Activated CD4-positive, alpha-beta T cell treated with anti-CD3 and anti-CD28 coated beads, Interleukin-2, amount 50 U/mL, for 1 hour (primary cell): ENCODE measurements around the gene SHC4.
"Not testable (repeated sequence)": the region's sequence is repeated elsewhere in the genome, so short reads cannot be mapped to it uniquely, and the experiment has no call there.

ENCODE experiments used
- DNase-seq: peaks from one replicate; pipeline ENCODE4 v3.0.0-alpha.2; 2020

SHC4 gene, protein sequence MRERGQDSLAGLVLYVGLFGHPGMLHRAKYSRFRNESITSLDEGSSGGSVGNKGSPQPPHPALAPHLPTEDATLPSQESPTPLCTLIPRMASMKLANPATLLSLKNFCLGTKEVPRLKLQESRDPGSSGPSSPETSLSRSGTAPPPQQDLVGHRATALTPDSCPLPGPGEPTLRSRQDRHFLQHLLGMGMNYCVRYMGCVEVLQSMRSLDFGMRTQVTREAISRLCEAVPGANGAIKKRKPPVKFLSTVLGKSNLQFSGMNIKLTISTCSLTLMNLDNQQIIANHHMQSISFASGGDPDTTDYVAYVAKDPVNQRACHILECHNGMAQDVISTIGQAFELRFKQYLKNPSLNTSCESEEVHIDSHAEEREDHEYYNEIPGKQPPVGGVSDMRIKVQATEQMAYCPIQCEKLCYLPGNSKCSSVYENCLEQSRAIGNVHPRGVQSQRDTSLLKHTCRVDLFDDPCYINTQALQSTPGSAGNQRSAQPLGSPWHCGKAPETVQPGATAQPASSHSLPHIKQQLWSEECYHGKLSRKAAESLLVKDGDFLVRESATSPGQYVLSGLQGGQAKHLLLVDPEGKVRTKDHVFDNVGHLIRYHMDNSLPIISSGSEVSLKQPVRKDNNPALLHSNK

DNA sequence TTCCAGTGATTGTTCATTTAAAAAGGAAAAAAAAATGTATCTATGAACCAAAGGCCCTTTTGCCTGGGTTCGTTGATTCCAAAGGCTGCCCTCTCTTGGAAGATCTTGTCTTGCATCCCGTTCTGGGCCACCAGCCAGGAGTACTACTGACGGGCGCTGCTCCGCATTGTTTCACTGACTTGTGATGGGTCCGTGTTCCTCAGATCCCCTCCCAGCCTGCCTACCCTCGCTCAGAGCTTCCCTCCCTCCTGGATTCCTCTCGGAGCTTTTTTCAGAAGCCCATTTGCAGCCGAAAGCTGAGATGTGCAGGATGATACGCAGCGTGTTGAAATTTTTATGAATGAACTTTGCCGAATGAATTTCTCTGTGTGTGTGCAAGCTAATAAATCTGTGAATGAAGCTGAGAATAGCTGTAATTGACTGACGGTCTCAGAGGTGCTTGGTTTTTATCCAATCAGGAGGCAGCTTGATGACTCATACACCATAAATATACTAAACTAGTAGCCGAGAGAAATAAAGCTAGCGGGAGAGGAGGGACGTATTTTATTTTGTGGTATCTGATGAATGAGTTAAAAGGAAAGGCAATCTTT is at the start of gene SHC4:
Gene SHC4 (minus strand): TSS at position 396 of the 590 bp plus-strand sequence. CDS start 904 bp downstream, outside the sequence.
- DNase-seq = no peak

DNA sequence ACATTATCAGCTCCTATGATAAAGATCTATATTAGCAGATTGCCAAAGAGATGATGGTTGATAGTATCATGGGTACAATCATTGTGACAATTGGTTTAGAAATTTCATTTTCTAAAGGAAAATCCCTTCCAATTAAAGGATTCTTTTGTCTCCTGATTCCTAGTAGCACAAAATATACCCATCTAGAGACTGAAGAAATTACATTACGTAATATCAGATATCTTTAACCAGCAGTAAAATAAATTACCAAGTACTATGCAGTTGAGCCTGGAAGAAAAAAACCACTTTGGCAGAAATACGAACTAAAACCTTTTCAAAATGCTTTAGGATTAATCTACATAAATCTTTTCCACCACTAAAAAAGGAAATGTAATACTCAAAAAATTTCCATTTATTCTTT is 35.6 kb upstream of the SHC4 start:
- DNase-seq = no peak

DNA sequence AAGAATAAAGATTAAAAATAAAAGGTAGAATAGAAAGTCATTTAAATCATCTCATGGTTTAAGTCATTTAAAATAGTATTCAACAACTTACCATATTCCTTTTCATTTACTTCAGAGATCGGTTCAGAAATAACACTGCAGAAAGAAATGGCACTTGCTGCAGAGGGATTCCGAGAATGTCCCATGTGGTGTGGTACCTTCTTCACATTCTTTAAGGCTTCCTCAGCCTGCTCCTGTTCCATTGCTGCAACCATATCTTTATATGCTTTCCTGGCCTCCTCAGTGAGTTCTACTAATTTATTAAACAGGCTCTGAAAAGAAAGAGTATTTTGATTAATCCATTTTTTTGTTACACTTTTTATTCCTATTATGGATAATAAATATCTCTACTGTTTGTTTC is 32.6 kb upstream of the SHC4 start:
- no peak for DNase-seq

DNA sequence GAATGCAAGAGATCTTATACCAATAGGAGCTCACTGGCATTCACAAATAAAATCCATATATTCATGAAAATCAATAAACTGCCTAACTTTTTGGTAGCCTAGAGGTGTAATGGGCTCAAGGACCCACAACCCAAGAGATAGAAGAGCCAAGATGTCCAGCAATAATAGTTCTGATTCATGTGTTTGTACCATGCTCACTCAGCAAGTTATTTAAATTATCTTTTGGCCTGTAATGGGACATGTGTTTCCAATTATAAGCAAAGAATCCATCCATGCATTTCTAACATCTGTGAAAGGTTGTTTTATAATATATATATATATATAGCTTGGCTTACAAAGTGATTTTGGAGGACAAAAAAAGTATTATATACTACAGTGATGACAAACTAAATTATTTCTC is 29.7 kb upstream of the SHC4 start:
- DNase-seq = no peak

DNA sequence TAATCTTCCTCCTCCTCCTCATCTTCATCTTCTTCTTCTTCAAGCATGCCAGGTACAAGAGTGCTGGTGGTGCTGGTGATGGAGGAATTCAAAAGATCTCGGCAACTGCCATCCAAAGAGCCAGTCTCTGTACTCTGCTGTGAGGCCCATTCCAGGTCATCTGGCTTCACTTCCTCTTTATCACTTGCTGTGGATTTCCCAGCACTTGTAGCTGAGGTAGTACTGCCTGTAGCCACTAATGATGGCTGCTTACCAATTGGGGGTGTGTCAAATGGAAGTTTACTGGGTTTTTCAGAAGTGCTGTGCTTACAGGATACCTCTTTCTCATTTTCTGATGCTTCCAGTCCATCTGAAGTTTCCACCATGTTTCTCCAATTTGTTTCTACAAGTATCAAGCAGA is 28.8 kb upstream of the SHC4 start:
- DNase-seq = no peak

DNA sequence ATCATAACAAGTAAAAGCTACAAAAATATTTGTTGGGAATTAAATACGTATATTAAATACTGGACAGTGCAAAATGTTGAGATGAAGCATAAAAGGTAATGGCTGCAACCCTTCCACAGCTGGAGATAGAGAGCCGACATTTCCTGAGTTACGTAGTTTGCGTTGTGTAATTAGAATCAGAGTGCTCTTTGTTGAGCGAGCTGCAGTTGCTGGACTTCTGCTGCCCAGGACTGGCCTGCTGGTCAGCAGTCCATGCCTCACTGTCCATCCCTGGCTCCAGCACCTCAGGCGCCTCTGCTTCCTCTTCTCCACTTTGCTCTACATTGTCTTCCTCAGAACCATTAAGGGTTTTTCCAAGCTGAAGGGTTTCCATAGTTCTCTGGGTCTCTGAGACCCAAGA is 28.4 kb upstream of the SHC4 start:
- DNase-seq = no peak

DNA sequence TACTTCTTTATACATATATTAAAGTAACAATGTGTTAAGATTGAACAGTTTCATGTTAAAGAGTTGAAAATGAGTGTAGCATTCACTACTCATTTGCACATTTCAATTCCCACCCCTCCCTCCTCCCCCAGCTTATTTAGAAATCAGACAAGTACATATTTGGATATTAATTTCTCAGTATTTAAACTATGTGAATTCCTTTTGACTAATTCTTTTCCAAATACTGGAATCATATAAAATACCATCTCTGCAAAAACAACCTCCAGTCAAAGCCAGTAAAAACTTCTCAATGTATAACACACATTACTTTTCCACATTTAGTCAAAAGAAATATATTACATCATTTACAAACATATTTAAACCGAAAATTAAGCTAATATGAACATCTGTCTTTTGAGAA is 25.5 kb upstream of the SHC4 start:
- no peak for DNase-seq

DNA sequence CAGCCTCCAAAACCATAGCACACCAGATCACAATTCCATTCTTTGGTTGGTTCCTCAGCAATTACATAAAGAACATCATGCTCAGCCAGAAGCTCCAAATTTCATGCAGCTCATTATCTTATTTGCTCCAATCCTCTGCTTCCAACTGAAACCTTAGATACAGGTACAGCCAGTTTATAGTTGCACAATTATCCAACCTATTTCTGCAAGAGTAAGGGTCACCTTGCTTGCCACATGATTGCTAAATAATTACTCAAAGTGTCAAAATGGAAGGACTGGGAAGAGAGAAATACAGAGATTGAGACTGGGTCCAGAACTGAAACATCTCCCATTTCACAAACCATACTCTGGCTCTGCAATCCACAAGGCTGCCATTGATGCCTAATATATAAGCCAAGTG is 23.4 kb upstream of the SHC4 start:
- no peak for DNase-seq

DNA sequence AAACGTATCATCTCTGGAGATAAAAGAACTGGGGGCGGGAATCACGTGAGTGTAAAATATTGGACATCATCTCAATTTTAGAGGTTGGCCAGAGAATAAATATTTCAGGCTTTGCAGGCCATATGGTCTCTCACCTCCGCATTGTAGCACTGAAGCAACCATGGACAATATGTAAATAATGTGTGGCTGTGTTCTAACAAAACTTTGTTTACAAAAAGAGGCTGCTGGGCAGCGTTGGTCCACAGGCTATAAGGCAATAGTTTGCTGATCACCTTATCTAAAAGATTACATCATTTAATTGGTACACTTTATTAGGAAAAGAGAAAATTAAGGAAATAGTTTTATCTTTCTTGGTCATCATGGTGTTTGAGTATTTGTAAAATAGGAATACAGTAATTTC is 22.5 kb upstream of the SHC4 start:
- no peak for DNase-seq

DNA sequence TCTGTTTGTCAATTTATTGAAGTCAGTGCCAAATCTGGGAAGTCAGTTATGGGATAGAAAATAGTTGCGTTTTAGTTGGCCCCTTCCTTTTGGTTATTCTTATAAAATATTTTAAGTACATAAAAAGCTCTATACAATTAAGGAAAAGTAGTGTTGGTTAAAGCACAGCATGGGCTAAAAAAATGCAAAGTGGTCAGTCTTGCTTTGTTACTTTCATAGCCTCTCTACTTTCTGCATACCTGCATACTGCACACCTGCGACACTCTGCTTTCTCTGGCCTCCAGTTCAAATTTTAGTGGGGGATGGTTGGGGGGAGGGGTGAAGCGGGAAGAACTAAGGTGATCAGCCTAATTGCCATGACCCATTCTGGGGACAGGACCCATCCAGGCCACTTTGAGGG is 21.8 kb upstream of the SHC4 start:
- no peak for DNase-seq

DNA sequence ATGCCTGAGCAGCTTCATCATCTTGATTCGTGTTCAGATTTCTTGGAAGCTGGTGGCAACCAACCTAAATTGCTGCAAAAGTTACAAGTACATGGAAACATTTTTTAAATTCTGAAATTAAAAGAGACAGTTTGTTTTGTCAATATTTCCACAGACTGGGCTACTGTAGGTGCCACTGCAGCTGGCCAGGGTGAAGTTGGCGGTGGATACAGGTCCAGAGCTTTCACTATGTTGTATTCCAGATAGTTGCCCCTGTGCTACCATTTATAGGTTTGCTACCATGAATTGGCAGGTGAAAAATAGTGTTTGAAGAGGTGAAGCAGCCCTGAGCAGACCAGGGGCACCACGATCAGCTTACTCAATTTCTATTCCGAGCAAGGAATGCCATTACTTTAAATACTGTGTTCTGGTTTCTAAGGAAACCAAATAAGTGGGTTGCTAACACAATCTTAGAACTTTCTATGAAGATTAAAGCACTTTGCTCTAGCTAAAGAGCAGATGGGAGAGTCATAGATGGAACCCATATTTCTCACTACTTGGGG is 21.2 kb upstream of the SHC4 start:
- no peak for DNase-seq

DNA sequence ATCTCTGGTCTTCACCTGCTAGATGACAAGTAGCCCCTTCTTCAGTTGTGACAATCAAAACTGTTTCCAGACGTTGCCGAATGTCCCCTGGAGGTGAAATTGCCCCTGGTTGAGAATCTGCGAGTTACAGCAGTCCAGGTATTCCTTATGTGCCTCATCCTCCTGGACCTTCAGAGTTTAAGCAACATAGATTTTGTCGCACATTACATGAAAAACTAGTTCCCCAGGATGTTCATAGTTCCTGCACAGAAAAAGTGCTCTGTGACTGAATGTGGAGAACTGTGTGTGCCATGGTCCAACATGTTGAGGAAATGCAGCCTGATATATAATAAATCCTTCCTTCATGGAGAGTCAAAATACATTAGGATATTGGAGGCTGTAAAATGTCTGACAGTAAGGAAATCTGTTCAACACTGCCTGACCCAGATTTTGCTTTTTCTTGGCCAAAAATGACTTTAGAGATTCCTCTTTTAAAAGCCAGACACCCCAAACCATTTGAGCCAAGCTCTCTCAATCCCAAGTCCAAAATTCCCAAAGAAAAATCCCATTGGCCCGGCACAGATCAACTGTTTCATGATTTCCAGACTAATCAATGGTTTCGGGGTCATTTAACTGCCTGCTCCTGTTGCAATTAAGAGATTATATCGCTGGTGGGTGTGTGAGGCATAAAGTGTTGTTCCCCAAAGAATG is 20.4 kb upstream of the SHC4 start:
- DNase-seq = no peak

DNA sequence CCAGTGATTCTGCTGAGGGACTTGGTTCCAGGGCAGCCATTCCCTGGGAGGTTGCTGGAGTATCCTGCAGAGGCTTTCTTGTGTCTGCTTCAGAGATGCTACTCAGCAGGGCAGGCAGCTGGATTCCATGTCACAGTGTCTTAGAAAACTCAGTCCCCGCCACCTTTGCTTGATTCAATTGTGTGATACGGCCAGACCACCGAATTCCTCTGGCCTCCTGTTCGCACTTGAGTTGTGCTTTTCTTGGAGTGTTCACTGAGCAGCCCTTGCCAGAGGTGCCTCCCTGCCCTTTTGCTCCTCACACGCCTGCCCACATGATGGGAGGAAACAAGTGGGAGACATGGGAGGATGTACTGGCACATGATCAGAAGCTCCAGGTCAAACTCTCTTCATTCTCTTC is 19.6 kb upstream of the SHC4 start:
- no peak for DNase-seq

DNA sequence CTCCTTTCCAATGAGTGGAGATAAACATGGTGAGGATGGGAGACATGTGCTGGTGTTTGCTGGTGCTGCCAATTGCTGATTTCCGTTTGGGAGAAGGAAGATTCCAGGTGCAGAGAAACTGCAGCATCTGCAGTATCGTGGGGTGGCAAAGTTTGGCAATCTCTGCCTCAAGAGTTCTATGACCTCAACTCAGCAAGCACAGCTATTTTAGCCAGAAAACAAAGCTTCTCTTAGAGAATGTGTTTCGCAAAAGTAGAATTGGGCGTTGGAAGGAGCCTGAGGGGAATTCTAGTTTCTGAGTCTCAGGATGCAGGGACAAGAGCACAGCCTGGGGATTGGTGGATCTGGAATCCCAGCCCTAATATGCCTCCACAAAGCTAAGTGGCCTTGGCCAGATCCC is 18.2 kb upstream of the SHC4 start:
- DNase-seq = no peak

DNA sequence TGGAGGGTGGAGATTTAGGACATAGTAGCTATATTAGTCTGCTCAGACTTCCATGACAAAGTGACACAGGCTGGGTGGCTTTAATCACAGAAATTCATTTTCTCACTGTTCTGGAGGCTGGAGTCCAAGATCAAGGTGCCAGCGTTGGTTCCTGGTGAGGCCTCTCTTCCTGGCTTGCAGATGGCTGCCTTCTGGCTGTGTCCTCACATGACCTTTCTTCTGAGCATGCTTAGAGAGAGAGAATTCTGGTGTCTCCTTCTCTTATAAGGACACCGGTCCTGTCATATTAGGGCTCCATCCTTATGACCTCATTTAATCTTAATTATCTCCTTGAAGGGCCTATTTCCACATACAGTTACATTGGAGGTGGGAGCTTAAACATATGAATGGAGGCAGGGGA is 14.9 kb upstream of the SHC4 start:
- DNase-seq = no peak

DNA sequence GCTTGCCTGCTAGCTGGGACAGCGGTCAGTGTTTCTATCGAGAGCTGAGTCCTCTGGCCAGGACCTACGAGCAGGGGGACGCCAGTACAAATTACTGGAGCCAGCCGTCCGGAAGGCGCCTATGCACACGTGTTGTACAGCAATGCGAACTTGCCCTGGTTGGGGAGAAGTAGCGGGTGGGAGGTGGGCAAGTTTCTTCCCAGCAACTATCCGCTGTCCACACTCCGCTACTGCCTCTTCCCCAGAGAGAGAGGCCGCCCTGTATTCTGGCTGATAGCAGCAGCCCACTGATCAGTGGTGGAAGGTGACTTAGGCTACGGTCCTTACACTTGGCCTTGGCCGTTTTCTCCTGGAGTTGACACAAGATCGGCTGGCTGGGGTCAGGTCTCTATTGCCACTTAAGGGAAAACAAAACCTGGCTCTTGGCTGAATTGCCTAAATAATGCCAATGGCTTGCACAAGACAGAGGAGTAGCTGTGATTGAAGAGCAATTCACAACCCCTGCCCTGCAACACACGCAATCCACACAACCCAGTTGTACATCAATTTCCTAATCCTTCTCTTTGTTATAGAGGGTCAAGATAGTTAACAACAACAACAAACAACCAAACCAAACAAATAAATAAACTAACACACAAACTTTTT is 12.8 kb upstream of the SHC4 start:
- DNase-seq = no peak

DNA sequence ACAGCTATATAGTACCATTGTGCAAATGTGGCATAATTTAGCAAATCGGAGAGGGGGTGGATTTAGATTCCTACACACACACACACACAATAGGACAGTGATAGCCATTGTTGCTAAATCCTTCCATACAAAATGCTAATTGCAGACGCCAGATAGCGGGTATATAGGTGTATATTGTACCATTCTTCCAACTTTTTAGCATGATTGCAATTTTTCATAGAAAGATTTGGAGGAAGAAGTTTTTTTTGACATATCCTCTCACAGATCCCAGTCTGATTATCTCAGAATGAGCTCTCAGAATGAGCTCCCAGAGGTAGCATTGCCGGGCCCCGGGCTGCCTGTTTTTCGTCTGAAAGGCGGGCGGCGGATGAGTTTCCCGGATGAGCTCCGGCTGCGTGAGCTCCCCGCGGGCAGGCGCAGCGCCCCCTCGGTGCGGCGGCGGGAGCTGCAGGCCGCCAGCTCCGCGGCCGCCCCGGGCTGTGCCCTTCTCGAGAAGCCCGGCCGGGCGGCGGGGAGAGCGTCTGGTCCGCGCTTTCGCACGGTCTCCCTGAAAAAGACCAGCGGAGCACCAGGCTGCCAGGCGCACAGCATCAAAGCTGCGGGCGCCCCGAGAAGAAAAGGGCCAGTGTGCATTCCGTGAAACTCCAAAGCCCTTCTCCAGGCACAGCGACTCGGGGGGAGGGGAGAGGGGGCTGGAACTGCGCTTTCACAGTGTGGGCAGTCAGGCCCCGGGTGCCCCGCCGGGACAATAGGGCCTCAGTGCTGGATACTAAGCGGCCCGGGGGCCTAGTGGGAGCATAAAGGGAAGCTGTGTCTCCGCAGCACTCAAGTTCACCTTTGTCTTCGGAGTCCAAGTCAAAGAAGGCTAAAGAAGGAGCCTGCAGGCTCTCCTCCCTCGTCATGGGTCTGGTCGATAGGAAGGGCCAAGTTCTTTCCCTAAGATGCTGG is 12.0 kb upstream of the SHC4 start:
- DNase-seq = peak; percentile 64

DNA sequence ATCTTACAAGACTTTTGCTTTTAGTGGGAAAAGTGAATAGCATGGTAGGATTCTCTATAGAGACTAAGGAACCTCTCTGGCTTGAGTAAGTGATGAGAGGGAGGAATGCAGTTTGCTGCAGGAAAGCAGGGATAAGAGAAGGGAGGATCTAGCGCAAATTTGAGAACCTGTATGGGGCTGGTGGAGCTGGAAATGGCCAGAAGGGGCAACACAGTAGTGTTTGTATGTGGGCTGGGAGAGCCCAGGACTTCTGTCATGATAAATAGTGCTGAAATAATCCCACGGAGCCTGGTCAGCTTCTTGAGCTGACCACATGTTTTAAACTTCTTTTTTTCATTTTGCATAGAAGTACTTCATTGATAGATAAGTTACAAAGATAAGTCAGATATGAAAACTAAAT is 11.2 kb upstream of the SHC4 start:
- no peak for DNase-seq

DNA sequence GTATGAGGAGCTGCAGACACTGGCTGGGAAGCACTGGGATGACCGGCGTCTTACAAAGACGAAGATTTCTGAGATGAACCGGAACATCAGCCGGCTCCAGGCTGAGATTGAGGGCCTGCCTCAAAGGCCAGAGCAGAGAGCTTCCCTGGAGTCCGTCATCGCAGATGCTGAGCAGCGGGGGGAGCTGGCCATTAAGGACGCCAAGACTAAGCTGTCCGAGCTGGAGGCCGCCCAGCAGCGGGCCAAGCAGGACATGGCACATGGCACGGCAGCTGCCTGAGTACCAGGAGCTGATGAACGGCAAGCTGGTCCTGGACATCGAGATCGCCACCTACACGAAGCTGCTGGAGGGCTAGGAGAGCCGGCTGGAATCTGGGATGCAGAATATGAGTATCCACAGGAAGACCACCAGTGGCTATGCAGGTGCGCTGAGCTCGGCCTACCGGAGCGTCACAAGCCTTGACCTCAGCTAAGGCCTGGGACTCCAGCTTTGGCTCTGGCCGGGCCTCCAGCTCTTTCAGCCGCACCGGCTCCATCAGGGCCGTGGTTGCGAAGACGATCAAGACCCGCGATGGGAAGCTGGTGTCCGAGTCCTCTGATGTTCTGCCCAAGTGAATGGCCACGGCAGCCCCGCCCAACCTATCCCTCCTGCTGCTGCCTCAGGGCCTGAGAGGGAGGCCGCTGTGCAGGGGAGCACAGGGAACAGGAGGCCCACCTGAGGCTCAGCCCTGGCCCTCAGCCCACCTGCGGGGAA is 9.2 kb upstream of the SHC4 start:
- DNase-seq = no peak

DNA sequence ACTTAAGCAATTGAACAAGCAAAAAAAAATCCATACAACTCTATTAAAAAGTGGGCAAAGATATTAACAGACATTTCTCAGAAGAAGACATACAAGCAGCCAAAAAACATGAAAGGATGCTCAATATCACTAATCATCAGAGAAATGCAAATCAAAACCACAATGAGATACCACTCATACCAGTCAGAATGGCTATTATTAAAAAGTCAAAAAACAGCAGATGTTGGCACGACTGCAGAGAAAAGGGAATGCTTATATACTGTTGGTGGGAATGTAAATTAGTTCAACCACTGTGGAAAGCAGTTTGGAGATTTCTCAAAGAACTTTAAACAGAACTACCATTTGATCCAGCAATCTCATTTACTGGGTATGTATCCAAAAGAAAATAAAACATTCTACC is 7.2 kb upstream of the SHC4 start:
- DNase-seq = not testable (repeated sequence)

DNA sequence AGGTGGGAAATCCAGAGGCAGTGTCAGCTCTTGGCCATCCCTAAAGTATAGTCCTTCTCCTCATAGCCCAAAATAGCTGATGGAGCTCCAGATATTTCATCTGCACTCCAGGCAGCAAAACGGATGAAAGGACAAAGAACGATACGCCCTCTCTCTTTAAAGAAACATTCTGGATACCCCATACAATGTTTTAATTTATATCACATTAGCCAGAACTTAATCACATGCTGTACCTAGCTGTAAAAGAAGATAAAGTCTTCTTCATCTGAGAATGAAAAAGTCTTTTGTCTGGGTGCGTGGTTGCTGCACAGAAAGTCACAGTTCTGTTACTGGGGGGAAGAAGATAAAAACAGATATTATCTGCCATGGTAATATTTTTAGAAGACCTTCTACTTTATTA is 4.3 kb upstream of the SHC4 start:
- no peak for DNase-seq
